Skin epidermis (tissue), 12 donors: ENCODE data around the gene TOGARAM1.

Source experiments
- H3K27ac ChIP-seq, 21 experiments: fragments of 200-600 bp; sonication (generic) in 11 of 21; one replicate each; pipeline ENCODE4 v1.5.0; 2020; ENCODE audit warnings: mild to moderate bottlenecking in 3 of 21, inconsistent platforms in 2 of 21, moderate library complexity in 2 of 21
- H3K4me3 ChIP-seq, 7 experiments: fragments of 200-600 bp; sonication (generic) in 2 of 7; one replicate each; pipeline ENCODE4 v1.5.0; 2020; ENCODE audit warnings: inconsistent platforms in 2 of 7, mild to moderate bottlenecking in 2 of 7, moderate library complexity in 1 of 7

The TOGARAM1 gene

GRCh38 chr14:45082420-45082819 lies 120.4 kb downstream of the TOGARAM1 start:
- Histone ChIP-seq H3K27ac (no peak overlapping the region), H3K4me3 (no peak overlapping the region)

DNA sequence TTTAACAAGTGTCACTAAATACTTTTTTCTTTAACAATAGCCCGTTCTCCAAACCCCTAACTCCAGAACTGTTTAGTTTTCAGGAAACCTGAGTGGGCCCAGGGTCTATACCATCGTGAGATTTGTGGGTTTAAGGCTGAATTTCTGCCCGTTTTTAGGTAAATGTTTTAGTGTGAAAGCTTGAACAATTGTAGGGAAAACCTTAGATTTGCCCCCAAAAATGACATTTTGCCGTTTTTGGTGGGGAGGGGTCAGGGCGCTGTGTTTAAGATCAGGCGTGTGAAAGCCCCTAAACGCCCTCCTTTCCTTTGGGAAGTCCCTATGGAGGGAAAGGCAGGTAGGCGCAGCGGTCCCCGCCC lies 121.6 kb downstream of the TOGARAM1 start:
- peak overlapping the region in 19 of 21 experiments; percentile 56 to 92 (median 85) for H3K27ac ChIP-seq
- H3K4me3 ChIP-seq, result peak overlapping the region; percentile 47 to 86 (median 78)

GRCh38 chr14:45083976-45084722 lies 122.2 kb downstream of the TOGARAM1 start, which contains the start of gene PRPF39:
Gene PRPF39, plus strand, starts transcription at chr14:45084116. Its CDS starts 11,124 bp downstream, at chr14:45095240.
- H3K27ac ChIP-seq, result peak within 1 kb of the TSS; percentile 49 to 92 (median 85)
- H3K4me3 ChIP-seq, result peak within 1 kb of the TSS; percentile 47 to 86 (median 78)

DNA sequence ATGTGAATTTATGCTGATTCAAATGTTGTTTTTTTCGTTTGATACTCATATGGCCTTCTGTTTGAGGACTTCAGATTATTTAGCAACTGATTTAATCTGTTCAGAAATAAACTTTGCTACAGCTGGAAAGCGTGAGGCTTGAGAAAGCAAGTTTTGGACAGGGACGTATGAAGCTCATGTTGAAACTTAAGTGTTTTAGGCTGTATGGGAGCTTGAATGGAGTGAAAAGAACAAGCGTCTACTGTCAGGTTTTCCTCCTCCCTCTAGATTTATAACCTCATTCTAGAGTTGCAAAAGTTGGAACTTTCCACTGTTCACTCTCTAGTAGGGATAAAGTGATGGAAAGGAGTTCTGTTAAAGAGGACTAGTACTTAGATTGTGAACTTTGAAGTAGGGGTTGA lies 123.0 kb downstream of the TOGARAM1 start:
- peak overlapping the region; percentile 47 to 86 (median 78) for H3K4me3 ChIP-seq
- peak overlapping the region in 20 of 21 experiments; percentile 49 to 92 (median 85) for H3K27ac ChIP-seq

GRCh38 chr14:45089813-45090212 lies 127.8 kb downstream of the TOGARAM1 start:
- H3K27ac ChIP-seq, result peak overlapping the region in 3 of 21 experiments; percentile 3 to 29 (median 26)

GRCh38 chr14:45091710-45092109 lies 129.7 kb downstream of the TOGARAM1 start:
- Histone ChIP-seq H3K27ac (no peak overlapping the region), H3K4me3 (no peak overlapping the region)

More at GRCh38 chr14:45089813-45090212, 127.8 kb downstream of the TOGARAM1 start:
- H3K4me3 ChIP-seq, result no peak overlapping the region

DNA sequence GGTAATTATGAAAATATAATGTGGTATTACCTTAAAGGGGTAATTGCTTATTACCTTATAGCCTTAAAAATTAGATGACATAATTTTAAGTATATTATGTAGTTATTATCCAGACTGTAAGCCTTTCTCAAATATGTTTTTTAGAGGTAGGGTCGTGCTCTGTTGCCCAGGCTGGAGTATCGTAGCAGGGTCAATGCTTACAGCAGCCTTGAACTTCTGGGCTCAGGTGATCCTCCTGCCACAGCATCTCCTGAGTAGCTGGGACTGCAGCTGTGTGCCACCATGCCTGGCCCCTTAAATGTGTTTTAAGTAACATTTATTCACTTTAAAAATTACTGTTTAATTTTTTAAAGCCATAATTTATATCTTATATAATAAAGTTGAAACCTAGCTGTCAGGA lies 132.3 kb downstream of the TOGARAM1 start:
- no peak overlapping the region for H3K27ac ChIP-seq

GRCh38 chr14:45095143-45095542 lies 133.2 kb downstream of the TOGARAM1 start:
- H3K4me3 ChIP-seq, result no peak overlapping the region
- no peak overlapping the region for H3K27ac ChIP-seq

More for the DNA sequence above, 132.3 kb downstream of the TOGARAM1 start:
- H3K4me3 ChIP-seq, result no peak overlapping the region

DNA sequence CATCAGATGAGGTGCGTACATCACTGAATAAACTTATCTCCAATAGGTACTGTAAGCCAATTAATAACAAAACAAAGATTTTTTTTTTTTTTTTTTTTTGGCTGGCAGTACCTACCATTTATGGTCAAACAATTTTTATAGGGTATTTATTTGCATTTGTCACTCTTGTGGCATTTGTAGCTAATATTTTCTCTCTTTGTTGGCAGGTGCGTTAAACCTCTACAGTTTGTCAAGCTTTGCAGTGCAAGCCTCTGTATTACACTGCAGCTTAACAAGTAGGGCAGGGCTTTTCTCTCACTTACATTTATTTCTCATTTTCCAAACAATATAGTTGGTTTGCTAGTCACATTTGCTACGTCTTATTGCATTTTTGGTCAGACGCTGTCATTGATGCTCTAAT lies 134.2 kb downstream of the TOGARAM1 start:
- Histone ChIP-seq H3K27ac (no peak overlapping the region), H3K4me3 (no peak overlapping the region)

DNA sequence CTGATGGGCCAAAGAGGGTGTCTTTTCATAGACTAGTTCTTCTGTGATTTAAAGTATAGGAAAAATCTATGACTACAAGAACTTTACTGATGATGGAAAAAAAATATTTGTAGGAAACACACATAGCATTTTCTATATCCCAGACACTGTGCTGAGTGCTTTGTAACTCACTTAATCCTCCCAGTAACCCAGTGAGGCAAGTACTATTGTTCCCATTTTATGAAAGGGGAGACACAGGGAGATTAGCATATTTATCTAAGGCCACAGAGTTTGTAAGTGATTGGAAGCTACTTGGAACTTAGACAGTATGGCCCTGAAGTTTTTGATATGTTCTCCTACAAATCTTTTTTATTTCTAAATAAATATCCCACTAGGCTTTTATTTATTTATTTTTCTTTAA lies 141.8 kb downstream of the TOGARAM1 start:
- no peak overlapping the region for H3K27ac ChIP-seq
- H3K4me3 ChIP-seq, result no peak overlapping the region

DNA sequence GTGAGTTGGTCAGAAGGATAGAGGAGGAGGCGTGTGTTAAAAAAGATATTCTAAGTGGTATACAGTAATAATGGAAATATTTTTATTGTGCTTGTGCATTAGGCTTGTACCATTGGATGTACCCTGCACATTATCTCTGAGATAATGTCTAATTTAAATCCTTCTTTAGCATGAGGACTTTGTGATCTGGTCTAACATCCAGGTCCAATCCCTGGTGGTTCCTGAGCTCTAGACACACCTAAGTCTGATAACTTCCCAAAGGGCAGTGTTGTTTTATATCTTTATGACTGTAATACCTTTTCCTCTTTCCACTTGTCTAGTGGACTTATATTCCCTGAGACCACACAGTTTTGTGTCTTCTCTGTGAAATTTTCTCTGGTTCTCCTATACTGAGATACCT lies 142.6 kb downstream of the TOGARAM1 start:
- Histone ChIP-seq H3K27ac (no peak overlapping the region), H3K4me3 (no peak overlapping the region)

DNA sequence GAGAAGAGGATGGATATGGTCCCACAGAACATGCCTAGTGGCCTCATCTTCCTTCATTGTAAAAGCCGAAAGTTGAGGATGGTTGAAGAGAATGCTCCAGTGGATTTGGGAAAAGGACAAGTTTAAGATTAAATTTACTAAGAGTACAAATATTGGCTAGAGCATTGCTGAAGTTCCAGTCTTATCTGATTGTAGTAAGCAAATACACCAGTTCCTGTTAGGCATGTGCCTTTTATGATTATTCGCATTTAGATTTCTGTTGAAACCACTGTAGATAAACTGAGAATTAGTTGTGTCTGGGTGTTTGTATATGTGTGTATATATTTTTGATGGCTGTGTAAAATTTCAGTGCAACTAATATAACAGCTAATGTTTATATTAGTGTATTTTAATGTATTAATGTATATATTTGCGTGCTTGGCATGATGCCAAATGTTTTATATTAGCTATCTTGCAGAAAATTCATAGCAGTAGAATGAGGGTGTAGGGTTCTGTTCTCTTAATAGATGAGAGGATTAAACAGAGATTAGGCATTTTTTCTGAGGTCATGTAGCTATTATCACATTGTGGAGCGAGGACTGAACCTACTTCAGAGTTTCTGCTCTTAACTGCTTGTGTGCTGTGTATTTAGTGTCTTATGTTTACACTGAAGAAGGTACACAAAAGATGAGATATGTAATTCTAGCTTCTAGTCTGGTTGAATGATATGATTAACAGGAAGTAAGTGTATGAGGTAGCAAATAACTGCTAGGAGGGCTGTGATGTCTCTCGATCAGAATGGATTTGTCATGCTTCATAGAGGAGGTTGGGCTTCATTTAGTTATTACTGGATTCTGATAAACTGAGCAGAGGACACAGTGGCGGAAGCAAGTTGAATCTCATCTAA lies 151.1 kb downstream of the TOGARAM1 start:
- no peak overlapping the region for H3K4me3 ChIP-seq
- H3K27ac ChIP-seq, result no peak overlapping the region

- no peak overlapping the region for H3K4me3 ChIP-seq
- H3K27ac ChIP-seq, result no peak overlapping the region
Observed at GRCh38 chr14:45114327-45114726, 152.3 kb downstream of the TOGARAM1 start.

DNA sequence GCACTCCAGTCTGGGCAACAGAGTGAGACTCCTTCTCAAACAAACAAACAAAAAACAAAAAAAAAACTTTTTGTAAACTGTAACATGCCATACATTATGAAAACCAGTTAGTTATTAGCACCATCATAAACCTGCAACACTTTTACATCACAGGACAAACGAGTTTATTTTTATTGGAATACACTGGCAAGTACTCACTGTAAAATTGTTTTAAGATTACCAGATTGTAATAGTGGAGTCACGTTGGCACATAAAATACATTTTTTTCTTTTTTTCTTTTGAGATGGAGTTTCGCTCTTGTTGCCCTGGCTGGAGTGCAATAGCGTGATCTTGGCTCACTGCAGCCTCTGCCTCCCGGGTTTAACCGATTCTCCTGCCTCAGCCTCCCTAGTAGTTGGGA lies 156.6 kb downstream of the TOGARAM1 start:
- Histone ChIP-seq H3K4me3 (no peak overlapping the region), H3K27ac (no peak overlapping the region)

- H3K27ac ChIP-seq, result no peak overlapping the region
- H3K4me3 ChIP-seq, result no peak overlapping the region
Observed at GRCh38 chr14:45120096-45120495, 158.1 kb downstream of the TOGARAM1 start.

- Histone ChIP-seq H3K4me3 (no peak overlapping the region), H3K27ac (no peak overlapping the region)
Observed at GRCh38 chr14:45123271-45123670, 161.3 kb downstream of the TOGARAM1 start.
